Cardiac ventricle fibroblast (primary cell): ENCODE data around the gene CBR4. TPM values are rescaled to one million over a fixed set of nuclear protein-coding genes. Genes with fewer than 3 reads are reported as not detected.

ENCODE experiments used
- total RNA-seq: library from RNA; depleted of rRNA; stranded (reverse); fragments of >200 nt; gene quantifications from 2 replicates; pipeline ENCODE4 v1.2.3, GENCODE V29; 2015

The CBR4 gene
- 8.6 and 13.8 TPM in 2 replicates for total RNA-seq

GRCh38 chr4:169010125-169011023 lies at the start of gene CBR4:
Gene CBR4, minus strand, starts transcription at chr4:169010255. Its CDS starts 166 bp downstream, at chr4:169010089.

